ENCODE measurements around the gene FTCD. TPM values are rescaled to one million over a fixed set of nuclear protein-coding genes. Genes with fewer than 3 reads are reported as not detected.

FTCD gene
- total and polyA plus RNA-seq, 2 of the 4 experiments (the other 2 are of a cell fraction), result 0.55 TPM; not detected in 1

GRCh38 chr21:46128106-46128932 is 27.1 kb downstream of the FTCD start (continued):
- no peak for TF ChIP-seq ELK1 (IDR thresholded peaks at IDR 0.05; ENCODE audit: borderline replicate concordance, low read depth, low read length)
